ENCODE measurements around the gene DENND4B.

GRCh38 chr1:153976819-153977249, 30.3 kb upstream of the DENND4B start:
- TF ChIP-seq GATA2 (IDR thresholded peaks at IDR 0.05; ENCODE audit: low read depth, low read length) (peak; percentile 76), GATA3 (IDR thresholded peaks at IDR 0.05; ENCODE audit: low read depth, low read length) (no peak)
